K562 (cell line): Measurements from ENCODE around the gene LYZL4. TPM values are rescaled to one million over a fixed set of nuclear protein-coding genes. Genes with fewer than 3 reads are reported as not detected.

Experiments
- ATAC-seq: fragments of 200-7000 bp; cut with Tn5 transposase; 3 replicates; pipeline ENCODE4 v1.9.1; 2020; ENCODE audit warnings: moderate library complexity
- BruUV-seq: library from RNA; stranded (reverse); fragments of 400-500 nt; replicated peaks from 2 replicates; lab custom pipeline; 2021; lab: Mats Ljungman, UMichigan
- CTCF ChIA-PET: fragments of 300-600 bp; formaldehyde crosslinking; extraction: SDS; loops from one replicate; lab custom pipeline; 2021; ENCODE audit warnings: low intra/inter-chr PET ratio; lab: Yijun Ruan, JAX
- POLR2A ChIA-PET: fragments of 300-600, 350-650 bp; sonication (Branson Sonifier 250); formaldehyde crosslinking; extraction: SDS; loops from one replicate; lab custom pipeline; 2021; ENCODE audit warnings: antibody characterized with exemption, inconsistent platforms; lab: Yijun Ruan, JAX
- DNase-seq, 4 experiments: peaks; one replicate each; pipeline versions ENCODE4 v3.0.0 to v3.0.0-alpha.2; 2011 to 2018; ENCODE audit warnings: low spot score in 3 of 4, mixed read lengths in 3 of 4; ENCODE audit errors: extremely low read depth in 1 of 4
- FAIRE-seq: peaks from 2 replicates; lab custom pipeline; 2011; peaks lifted over from hg19 to GRCh38; lab: Jason Lieb, UNC
- H2AFZ ChIP-seq: 2 replicates; pipeline ENCODE4 v1.6.0; 2011; ENCODE audit warnings: low read depth, low read length, control low read depth, inconsistent platforms
- H3K27ac ChIP-seq: fragments of 200-600 bp; 3 replicates; pipeline ENCODE4 v1.8.0; 2011; ENCODE audit warnings: low read depth, mild to moderate bottlenecking, control low read depth, inconsistent platforms, low read length, moderate library complexity, mixed read lengths; ENCODE audit errors: extremely low read depth
- H3K27me3 ChIP-seq, 2 experiments: fragments of 300-600 bp in 1 of 2; 2 replicates in 1 of 2; 3 replicates in 1 of 2; pipeline versions ENCODE4 v1.6.0 to v1.8.0; 2011; ENCODE audit warnings: inconsistent platforms in 2 of 2, low read length in 2 of 2, mild to moderate bottlenecking in 1 of 2, mixed read lengths in 1 of 2, moderate library complexity in 1 of 2; ENCODE audit not compliant: control insufficient read depth in 2 of 2, insufficient read depth in 2 of 2
- H3K36me3 ChIP-seq: fragments of 300-600 bp; 3 replicates; pipeline ENCODE4 v1.8.0; 2011; ENCODE audit warnings: mild to moderate bottlenecking, low read length, inconsistent platforms; ENCODE audit not compliant: control insufficient read depth, insufficient read depth
- H3K4me1 ChIP-seq, 2 experiments: fragments of 200-600 bp in 1 of 2; replicated peaks in 1 of 2; 2 replicates in 1 of 2; 3 replicates in 1 of 2; pipeline versions ENCODE4 v1.5.1 to v1.8.0; 2011; ENCODE audit warnings: inconsistent platforms in 2 of 2, low read length in 2 of 2, mild to moderate bottlenecking in 1 of 2, mixed read lengths in 1 of 2, moderate library complexity in 1 of 2; ENCODE audit not compliant: control insufficient read depth in 2 of 2, insufficient read depth in 2 of 2
- H3K4me2 ChIP-seq: 2 replicates; pipeline ENCODE4 v1.6.1; 2011; ENCODE audit warnings: low read length, control low read depth, inconsistent platforms, mixed read lengths; ENCODE audit not compliant: insufficient read depth
- H3K4me3 ChIP-seq: fragments of 200-600 bp; sonication (generic), shearing (Covaris generic); 2 replicates; pipeline ENCODE4 v1.5.1; 2016; ENCODE audit warnings: control low read depth, inconsistent platforms
- H3K79me2 ChIP-seq: fragments of 200-600 bp; 3 replicates; pipeline ENCODE4 v1.8.0; 2011; ENCODE audit warnings: low read length, inconsistent platforms; ENCODE audit not compliant: control insufficient read depth, insufficient read depth
- H3K9ac ChIP-seq, 2 experiments: 2 replicates each; pipeline versions ENCODE4 v1.6.0 to v1.6.1; 2011; ENCODE audit warnings: low read depth in 2 of 2, low read length in 2 of 2, control low read depth in 1 of 2, inconsistent platforms in 1 of 2, mild to moderate bottlenecking in 1 of 2, mixed read lengths in 1 of 2; ENCODE audit not compliant: insufficient read depth in 1 of 2
- H3K9me1 ChIP-seq: one replicate; pipeline ENCODE4 v1.6.0; 2011; ENCODE audit warnings: inconsistent platforms, mild to moderate bottlenecking, low read length, moderate library complexity; ENCODE audit not compliant: control insufficient read depth, insufficient read depth
- H3K9me3 ChIP-seq: replicated peaks from 2 replicates; pipeline ENCODE4 v1.5.1; 2011; ENCODE audit warnings: low read depth, low read length, inconsistent platforms; ENCODE audit not compliant: control insufficient read depth, insufficient read depth
- H4K20me1 ChIP-seq: replicated peaks from 2 replicates; pipeline ENCODE4 v1.6.1; 2011; ENCODE audit warnings: low read length, inconsistent platforms, mixed read lengths; ENCODE audit not compliant: control insufficient read depth, insufficient read depth
- ETS2 ChIP-seq: IDR thresholded peaks from 2 replicates; pipeline ENCODE4 v1.6.1; 2016; ENCODE audit warnings: borderline replicate concordance, missing genetic modification characterization, mild to moderate bottlenecking, moderate library complexity, missing compliant biosample characterization; ENCODE audit not compliant: poor library complexity, severe bottlenecking
- EWSR1 ChIP-seq: fragments of 450-650 bp; IDR thresholded peaks from 2 replicates; pipeline ENCODE4 v1.6.1; 2018; ENCODE audit warnings: borderline replicate concordance, mild to moderate bottlenecking, low read depth, moderate library complexity; ENCODE audit not compliant: partially characterized antibody
- GTF2E2 ChIP-seq: fragments of 200-800 bp; sonication (Bioruptor generic); IDR thresholded peaks from 2 replicates; pipeline ENCODE4 v1.6.1; 2016; ENCODE audit warnings: missing genetic modification characterization, missing compliant biosample characterization
- KDM4B ChIP-seq, 2 experiments: fragments of 450-650 bp in 1 of 2; sonication (generic) in 1 of 2; IDR thresholded peaks; 2 replicates each; pipeline ENCODE4 v1.6.1; 2016 to 2017; ENCODE audit warnings: borderline replicate concordance in 2 of 2, antibody characterized with exemption in 1 of 2, low read depth in 1 of 2, mild to moderate bottlenecking in 1 of 2
- KLF6 ChIP-seq: fragments of 250-450 bp; sonication (Bioruptor Pico); IDR thresholded peaks from 2 replicates; pipeline ENCODE4 v1.4.0; 2020; ENCODE audit warnings: mild to moderate bottlenecking, moderate library complexity, borderline replicate concordance
- MAFG ChIP-seq: fragments of 450-650 bp; conservative IDR thresholded peaks from 2 replicates; pipeline ENCODE4 v1.6.1; 2016; ENCODE audit warnings: missing genetic modification characterization, missing compliant biosample characterization
- NFE2 ChIP-seq: IDR thresholded peaks from 2 replicates; pipeline ENCODE4 v1.6.1; 2014; ENCODE audit warnings: antibody characterized with exemption, low read depth
- PHB ChIP-seq: fragments of 250-450 bp; sonication (Bioruptor Pico); IDR thresholded peaks from 2 replicates; pipeline ENCODE4 v1.5.0; 2021
- SETDB1 ChIP-seq: IDR thresholded peaks from one replicate; pipeline ENCODE4 v1.6.1; 2012; ENCODE audit warnings: low read length, control low read depth, inconsistent platforms
- SMAD3 ChIP-seq: fragments of 450-650 bp; formaldehyde crosslinking; conservative IDR thresholded peaks from 2 replicates; pipeline ENCODE4 v1.4.0; 2020; ENCODE audit warnings: mild to moderate bottlenecking
- YY1 ChIP-seq, 3 experiments: IDR thresholded peaks; 2 replicates each; pipeline ENCODE4 v1.6.1; 2011; ENCODE audit warnings: low read length in 2 of 3, mild to moderate bottlenecking in 2 of 3, moderate library complexity in 2 of 3, borderline replicate concordance in 1 of 3, control low read depth in 1 of 3, low read depth in 1 of 3; ENCODE audit not compliant: insufficient read depth in 3 of 3, insufficient replicate concordance in 2 of 3, control insufficient read depth in 1 of 3, insufficient read length in 1 of 3; ENCODE audit errors: extremely low read depth in 1 of 3
- ZC3H8 ChIP-seq: fragments of 450-650 bp; IDR thresholded peaks from 2 replicates; pipeline ENCODE4 v1.6.1; 2017
- ZNF764 ChIP-seq: fragments of 250-450 bp; sonication (Bioruptor Pico); IDR thresholded peaks from 2 replicates; pipeline ENCODE4 v1.4.0; 2020; ENCODE audit warnings: low read depth, mild to moderate bottlenecking, moderate library complexity
- ZNF785 ChIP-seq: fragments of 250-450 bp; sonication (Bioruptor Pico); IDR thresholded peaks from 2 replicates; pipeline ENCODE4 v1.4.0; 2020; ENCODE audit warnings: mild to moderate bottlenecking
- WGBS: fragments of 100-300 bp; shearing (Covaris generic); methylation state at CpG from one replicate; pipeline ENCODE4 v1.1.6; 2016; ENCODE audit warnings: low coverage, mixed read lengths; ENCODE audit not compliant: insufficient coverage; ENCODE audit errors: missing lambda C conversion rate; 5-methylcytosine and 5-hydroxymethylcytosine counted together
- in situ Hi-C: fragments of 300-500 bp; cut with MboI; formaldehyde crosslinking; loops from 4 replicates; pipeline ENCODE4 v1.15.0; 2018; ENCODE audit warnings: inconsistent platforms, mixed read lengths
- intact Hi-C: fragments of 100-400 bp; cut with micrococcal nuclease; formaldehyde crosslinking; loops from 2 replicates; pipeline ENCODE4 v1.14.2; 2022
- polyA plus RNA-seq, 8 experiments: library from polyadenylated mRNA; depleted of rRNA in 4 of 8; stranded (reverse) in 5 of 8; unstranded in 3 of 8; fragments of >200 nt; fragmentation: Nextera tagmentation in 2 of 8; fragmentation: Illumina TruSeq in 1 of 8; extraction: Ambion mirVana in 2 of 8; extraction: Trizol in 1 of 8; gene quantifications; 2 replicates each; pipeline versions ENCODE4 v1.2.1 to v1.2.3, GENCODE V29; 2011 to 2014; ENCODE audit warnings: inconsistent platforms in 1 of 8, missing spikeins in 1 of 8
- total RNA-seq, 7 experiments: library from RNA; depleted of rRNA in 6 of 7; stranded (reverse); fragments of >200 nt in 6 of 7; fragmentation: Illumina TruSeq in 2 of 7; extraction: Trizol in 2 of 7; gene quantifications; 2 replicates each; pipeline versions ENCODE4 v1.2.1 to v1.2.3, GENCODE V29; 2011 to 2021; ENCODE audit warnings: low replicate concordance in 1 of 7
- TF ChIP-seq, protein P1 (sequence below): fragments of 250-450 bp; sonication (Bioruptor Pico); IDR thresholded peaks from 2 replicates; pipeline ENCODE4 v1.5.0; 2020; ENCODE audit warnings: mild to moderate bottlenecking
- TF ChIP-seq, protein P2 (sequence below): sonication (generic); formaldehyde crosslinking; IDR thresholded peaks from 2 replicates; pipeline ENCODE4 v1.5.0; 2020; ENCODE audit warnings: missing genetic modification reagents
- TF ChIP-seq, protein P3 (sequence below), 2 experiments: fragments of 250-450 bp in 1 of 2; fragments of 450-650 bp in 1 of 2; sonication (Bioruptor Pico) in 1 of 2; IDR thresholded peaks; 2 replicates each; pipeline versions ENCODE4 v1.6.1 to v1.8.0; 2016 to 2021; ENCODE audit warnings: mild to moderate bottlenecking in 2 of 2, moderate library complexity in 2 of 2, missing compliant biosample characterization in 1 of 2, missing genetic modification characterization in 1 of 2

The LYZL4 gene
- total and polyA plus RNA-seq, 9 of the 15 experiments (the other 6 are each of a cell fraction or from before 2014, with no cell fraction given) = not detected

DNA sequence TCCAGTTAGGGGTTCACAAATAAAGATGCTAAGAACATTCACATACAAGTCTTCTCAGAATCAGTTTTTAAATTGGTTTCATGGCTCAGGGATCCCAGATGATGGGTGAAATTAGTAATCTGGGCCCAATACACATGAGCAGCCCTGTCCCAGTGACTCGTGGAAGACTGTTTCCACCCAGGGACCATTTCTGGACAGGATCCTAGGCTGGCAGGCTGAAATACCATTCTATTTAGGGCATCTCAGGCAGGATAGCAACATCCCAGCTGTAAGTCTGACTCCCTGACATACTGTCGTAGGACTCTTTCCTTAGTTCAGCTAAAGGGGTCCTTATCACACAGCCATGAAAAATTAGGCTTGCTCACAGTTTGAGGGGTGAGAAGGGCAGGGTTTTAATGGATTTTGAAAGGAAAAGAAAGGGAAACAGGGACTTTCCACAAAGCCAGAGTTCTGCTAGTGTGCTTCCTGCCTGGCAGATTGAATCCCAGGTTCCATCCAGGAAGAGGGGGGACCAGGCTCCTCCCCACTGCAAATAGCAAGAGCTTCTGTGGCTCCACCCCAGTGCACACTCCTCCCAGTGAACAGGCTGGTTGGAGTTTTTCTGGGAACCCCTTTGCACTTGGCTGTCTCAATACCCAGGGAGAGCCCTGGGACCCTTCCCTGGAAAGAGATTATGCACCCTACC, 41.3 kb upstream of the LYZL4 start:
- Histone ChIP-seq H3K27ac (no peak overlapping the region), H3K27me3 (peaks cover 13% of the 10 kb centered on the region in 2 experiments), H3K4me2 (no peak overlapping the region), H3K79me2 (no peaks in the 10 kb centered on the region), H2AFZ (no peak overlapping the region), H3K9me3 (no peaks in the 10 kb centered on the region), H3K4me3 (no peak overlapping the region), H3K36me3 (no peaks in the 10 kb centered on the region), H3K9me1 (no peaks in the 10 kb centered on the region), H3K9ac (no peak overlapping the region), H4K20me1 (no peaks in the 10 kb centered on the region), H3K4me1 (no peaks in the 10 kb centered on the region)
- DNase-seq (no peak), ATAC-seq (no peak), FAIRE-seq (no peak)
- BruUV-seq = no TSS peak
- POLR2A ChIA-PET = interaction anchor here (0.8 kb wide), 1 partner anchor 11 kb away, joined by 4 read pairs; no protein-coding TSS in a partner anchor
- in situ Hi-C loops = no loop called here
- intact Hi-C loops = no loop called here
- CTCF ChIA-PET = no interaction called here
- 0% methylated on average over 2 of the region's 2 CpGs for WGBS
- TF ChIP-seq, protein P1, sequence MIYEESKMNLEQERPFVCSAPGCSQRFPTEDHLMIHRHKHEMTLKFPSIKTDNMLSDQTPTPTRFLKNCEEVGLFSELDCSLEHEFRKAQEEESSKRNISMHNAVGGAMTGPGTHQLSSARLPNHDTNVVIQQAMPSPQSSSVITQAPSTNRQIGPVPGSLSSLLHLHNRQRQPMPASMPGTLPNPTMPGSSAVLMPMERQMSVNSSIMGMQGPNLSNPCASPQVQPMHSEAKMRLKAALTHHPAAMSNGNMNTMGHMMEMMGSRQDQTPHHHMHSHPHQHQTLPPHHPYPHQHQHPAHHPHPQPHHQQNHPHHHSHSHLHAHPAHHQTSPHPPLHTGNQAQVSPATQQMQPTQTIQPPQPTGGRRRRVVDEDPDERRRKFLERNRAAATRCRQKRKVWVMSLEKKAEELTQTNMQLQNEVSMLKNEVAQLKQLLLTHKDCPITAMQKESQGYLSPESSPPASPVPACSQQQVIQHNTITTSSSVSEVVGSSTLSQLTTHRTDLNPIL (CRISPR knock-in tag) = no peak
- TF ChIP-seq SMAD3 (CRISPR knock-in tag) (no peak), SETDB1 (no peak), EWSR1 (no peak), KDM4B (IDR thresholded peaks at IDR 0.05; ENCODE audit: borderline replicate concordance in 2 of 2, low read depth in 1 of 2) (no peak), YY1 (IDR thresholded peaks at IDR 0.05; ENCODE audit: borderline replicate concordance in 1 of 3, control insufficient read depth in 1 of 3, extremely low read depth in 1 of 3, insufficient read depth in 3 of 3, insufficient read length in 1 of 3, insufficient replicate concordance in 2 of 3, low read depth in 1 of 3, low read length in 2 of 3) (no peak), ZNF785 (CRISPR knock-in tag) (no peak), KLF6 (CRISPR knock-in tag) (no peak), NFE2 (no peak), PHB (CRISPR knock-in tag) (no peak), MAFG (tag) (no peak), ZNF764 (no peak), GTF2E2 (tag) (no peak), ZC3H8 (no peak), ETS2 (tag) (no peak)
- TF ChIP-seq, protein P2, sequence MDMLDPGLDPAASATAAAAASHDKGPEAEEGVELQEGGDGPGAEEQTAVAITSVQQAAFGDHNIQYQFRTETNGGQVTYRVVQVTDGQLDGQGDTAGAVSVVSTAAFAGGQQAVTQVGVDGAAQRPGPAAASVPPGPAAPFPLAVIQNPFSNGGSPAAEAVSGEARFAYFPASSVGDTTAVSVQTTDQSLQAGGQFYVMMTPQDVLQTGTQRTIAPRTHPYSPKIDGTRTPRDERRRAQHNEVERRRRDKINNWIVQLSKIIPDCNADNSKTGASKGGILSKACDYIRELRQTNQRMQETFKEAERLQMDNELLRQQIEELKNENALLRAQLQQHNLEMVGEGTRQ = no peak
- TF ChIP-seq, protein P3, sequence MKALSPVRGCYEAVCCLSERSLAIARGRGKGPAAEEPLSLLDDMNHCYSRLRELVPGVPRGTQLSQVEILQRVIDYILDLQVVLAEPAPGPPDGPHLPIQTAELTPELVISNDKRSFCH (CRISPR knock-in tag; IDR thresholded peaks at IDR 0.05) = no peak
- TF ChIP-seq, protein P3 (tag; IDR thresholded peaks at IDR 0.05) = no peak
